A673 (cell line): ENCODE measurements around the gene ALPK3. TPM values are rescaled to one million over a fixed set of nuclear protein-coding genes. Genes with fewer than 3 reads are reported as not detected.

ENCODE experiments used
- BruUV-seq: library from RNA; stranded (reverse); fragments of 400-500 nt; replicated peaks from 2 replicates; lab custom pipeline; 2021; lab: Mats Ljungman, UMichigan
- CTCF ChIA-PET: fragments of 300-600 bp; sonication (Branson Sonifier 250); formaldehyde crosslinking; loops from one replicate; lab custom pipeline; 2022; ENCODE audit warnings: antibody characterized with exemption; lab: Charles Lee
- POLR2A ChIA-PET: fragments of 300-600 bp; sonication (Branson Sonifier 250); formaldehyde crosslinking; loops from one replicate; lab custom pipeline; 2022; ENCODE audit warnings: antibody characterized with exemption; ENCODE audit not compliant: low non-redundant PET; lab: Charles Lee
- DNase-seq: peaks from one replicate; pipeline ENCODE4 v3.0.0-alpha.2; 2015; ENCODE audit warnings: low spot score
- H3K27ac ChIP-seq: fragments of 200-600 bp; sonication (generic); 2 replicates; pipeline ENCODE4 v1.5.1; 2016; ENCODE audit warnings: mixed run types, low read depth, mild to moderate bottlenecking, mixed read lengths, antibody characterized with exemption, low read length; ENCODE audit not compliant: poor library complexity, severe bottlenecking
- H3K27me3 ChIP-seq: fragments of 200-600 bp; sonication (generic); replicated peaks from 2 replicates; pipeline ENCODE4 v1.6.1; 2017; ENCODE audit warnings: mixed run types, low read depth, mild to moderate bottlenecking, mixed read lengths, antibody characterized with exemption, low read length; ENCODE audit not compliant: insufficient read depth, poor library complexity
- H3K36me3 ChIP-seq: fragments of 200-600 bp; sonication (generic); 2 replicates; pipeline ENCODE4 v1.6.1; 2016; ENCODE audit warnings: mixed run types, mild to moderate bottlenecking, mixed read lengths, antibody characterized with exemption, low read length; ENCODE audit not compliant: insufficient read depth, poor library complexity, severe bottlenecking
- H3K4me1 ChIP-seq: fragments of 200-600 bp; sonication (generic); 2 replicates; pipeline ENCODE4 v1.6.1; 2017; ENCODE audit warnings: mixed run types, mild to moderate bottlenecking, mixed read lengths, antibody characterized with exemption, low read length; ENCODE audit not compliant: insufficient read depth, poor library complexity, severe bottlenecking
- H3K4me3 ChIP-seq: fragments of 200-600 bp; sonication (generic); 2 replicates; pipeline ENCODE4 v1.5.1; 2016; ENCODE audit warnings: low read depth, mixed run types, mild to moderate bottlenecking, mixed read lengths, low read length; ENCODE audit not compliant: poor library complexity, severe bottlenecking
- H3K9me3 ChIP-seq: fragments of 200-600 bp; sonication (generic); 2 replicates; pipeline ENCODE4 v1.6.1; 2016; ENCODE audit warnings: mixed run types, low read depth, mild to moderate bottlenecking, mixed read lengths, antibody characterized with exemption, low read length; ENCODE audit not compliant: poor library complexity, severe bottlenecking
- EZH2 ChIP-seq: fragments of 200-600 bp; sonication (generic); IDR thresholded peaks from 2 replicates; pipeline ENCODE4 v1.6.1; 2017; ENCODE audit warnings: borderline replicate concordance, low read depth, mild to moderate bottlenecking, mixed read lengths, antibody characterized with exemption, low read length; ENCODE audit not compliant: poor library complexity, severe bottlenecking
- intact Hi-C: fragments of 100-400 bp; cut with micrococcal nuclease; formaldehyde crosslinking; loops from one replicate; pipeline ENCODE4 v1.10.0; 2022; ENCODE audit not compliant: unreplicated experiment
- total RNA-seq: library from RNA; stranded (reverse); gene quantifications from 2 replicates; pipeline ENCODE4 v1.2.3, GENCODE V29; 2021
- TF ChIP-seq, protein P1 (sequence below): fragments of 300-800, 200-600 bp; sonication (generic); conservative IDR thresholded peaks from 2 replicates; pipeline ENCODE4 v1.5.1; 2017; ENCODE audit warnings: low read depth, mild to moderate bottlenecking, antibody characterized with exemption, low read length, moderate library complexity, mixed read lengths

ALPK3 gene
- total RNA-seq, 1 experiment from 2014 or later: 0.67 TPM

DNA sequence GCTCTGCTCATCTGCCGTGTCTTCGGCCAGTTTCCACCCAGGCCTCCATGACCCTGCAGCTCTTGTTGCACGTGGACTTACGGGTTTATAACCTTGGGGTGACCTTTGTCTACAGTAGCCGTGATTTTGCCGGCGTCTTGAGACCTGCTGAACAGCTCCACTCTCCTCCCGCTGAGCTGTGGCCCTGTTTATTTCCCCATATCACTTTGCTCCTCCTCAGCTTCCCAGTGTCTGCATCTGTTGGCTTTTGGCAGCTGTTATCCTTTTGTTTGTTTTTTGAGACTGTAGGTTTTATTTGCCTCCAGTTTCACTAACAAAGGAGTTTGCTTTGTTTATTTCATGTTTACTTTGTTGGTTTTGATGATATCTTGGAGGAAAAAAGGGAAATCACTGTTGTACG, 38.0 kb downstream of the ALPK3 start:
- H3K36me3 ChIP-seq: no peaks in the 10 kb centered on the region
- no TSS peak for BruUV-seq
- no peak for DNase-seq
- H3K27ac ChIP-seq: no peak overlapping the region
- H3K9me3 ChIP-seq: no peaks in the 10 kb centered on the region
- intact Hi-C loops: no loop called here
- H3K4me3 ChIP-seq: no peak overlapping the region
- no peak for TF ChIP-seq EZH2
- TF ChIP-seq, protein P1, sequence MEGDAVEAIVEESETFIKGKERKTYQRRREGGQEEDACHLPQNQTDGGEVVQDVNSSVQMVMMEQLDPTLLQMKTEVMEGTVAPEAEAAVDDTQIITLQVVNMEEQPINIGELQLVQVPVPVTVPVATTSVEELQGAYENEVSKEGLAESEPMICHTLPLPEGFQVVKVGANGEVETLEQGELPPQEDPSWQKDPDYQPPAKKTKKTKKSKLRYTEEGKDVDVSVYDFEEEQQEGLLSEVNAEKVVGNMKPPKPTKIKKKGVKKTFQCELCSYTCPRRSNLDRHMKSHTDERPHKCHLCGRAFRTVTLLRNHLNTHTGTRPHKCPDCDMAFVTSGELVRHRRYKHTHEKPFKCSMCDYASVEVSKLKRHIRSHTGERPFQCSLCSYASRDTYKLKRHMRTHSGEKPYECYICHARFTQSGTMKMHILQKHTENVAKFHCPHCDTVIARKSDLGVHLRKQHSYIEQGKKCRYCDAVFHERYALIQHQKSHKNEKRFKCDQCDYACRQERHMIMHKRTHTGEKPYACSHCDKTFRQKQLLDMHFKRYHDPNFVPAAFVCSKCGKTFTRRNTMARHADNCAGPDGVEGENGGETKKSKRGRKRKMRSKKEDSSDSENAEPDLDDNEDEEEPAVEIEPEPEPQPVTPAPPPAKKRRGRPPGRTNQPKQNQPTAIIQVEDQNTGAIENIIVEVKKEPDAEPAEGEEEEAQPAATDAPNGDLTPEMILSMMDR: no peak
- ChIA-PET CTCF (no interaction called here), POLR2A (no interaction called here)
- H3K4me1 ChIP-seq: no peaks in the 10 kb centered on the region
- H3K27me3 ChIP-seq: no peaks in the 10 kb centered on the region

DNA sequence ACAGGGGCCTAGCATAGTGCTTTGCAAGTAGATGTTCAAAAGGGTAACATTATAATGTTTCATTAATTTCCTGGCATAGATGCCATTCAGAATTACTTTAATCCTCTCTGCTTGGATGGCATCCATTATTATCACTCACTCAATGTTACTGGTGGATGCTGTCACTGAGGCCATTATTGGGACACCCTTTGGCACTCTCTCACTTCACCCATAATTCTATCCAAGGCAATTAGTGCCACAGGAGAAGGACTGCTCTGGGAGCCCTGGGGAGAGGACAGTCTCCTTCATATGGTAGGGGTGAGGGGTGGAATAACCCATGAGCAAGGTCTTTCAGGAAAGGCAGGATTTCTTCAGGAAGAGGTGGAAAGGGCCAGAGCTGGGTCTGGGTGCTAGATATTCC, 38.6 kb downstream of the ALPK3 start:
- POLR2A ChIA-PET: no interaction called here

DNA sequence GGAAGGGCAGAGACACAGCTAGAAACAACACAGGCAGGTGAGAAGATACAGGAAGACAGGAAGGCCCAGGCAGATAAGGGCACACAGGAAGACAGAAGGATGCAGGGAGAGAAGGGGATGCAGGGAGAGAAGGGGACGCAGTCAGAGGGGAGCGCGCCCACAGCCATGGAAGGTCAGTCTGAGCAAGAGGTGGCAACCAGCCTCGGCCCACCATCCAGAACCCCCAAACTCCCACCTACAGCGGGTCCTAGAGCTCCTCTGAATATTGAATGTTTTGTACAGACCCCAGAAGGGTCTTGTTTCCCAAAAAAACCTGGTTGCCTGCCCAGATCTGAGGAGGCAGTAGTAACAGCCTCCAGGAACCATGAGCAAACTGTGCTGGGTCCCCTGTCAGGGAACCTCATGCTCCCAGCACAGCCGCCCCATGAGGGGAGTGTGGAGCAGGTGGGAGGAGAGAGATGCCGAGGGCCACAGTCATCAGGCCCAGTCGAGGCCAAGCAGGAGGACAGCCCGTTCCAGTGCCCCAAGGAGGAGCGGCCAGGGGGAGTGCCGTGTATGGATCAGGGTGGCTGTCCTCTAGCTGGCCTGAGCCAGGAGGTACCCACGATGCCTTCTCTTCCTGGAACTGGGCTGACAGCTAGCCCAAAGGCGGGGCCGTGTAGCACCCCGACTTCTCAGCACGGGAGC, 39.7 kb downstream of the ALPK3 start:
- Histone ChIP-seq H3K4me1 (no peaks in the 10 kb centered on the region), H3K4me3 (no peak overlapping the region), H3K27ac (no peak overlapping the region), H3K9me3 (no peaks in the 10 kb centered on the region), H3K27me3 (no peaks in the 10 kb centered on the region), H3K36me3 (no peaks in the 10 kb centered on the region)
- BruUV-seq: no TSS peak
- intact Hi-C loops: no loop called here
- TF ChIP-seq EZH2: no peak
- TF ChIP-seq, protein P1: no peak
- DNase-seq: no peak
- POLR2A ChIA-PET: no interaction called here
- CTCF ChIA-PET: no interaction called here

More for the DNA sequence above, 38.6 kb downstream of the ALPK3 start:
- CTCF ChIA-PET: no interaction called here
- intact Hi-C loops: no loop called here
- TF ChIP-seq, protein P1: no peak
- TF ChIP-seq EZH2: no peak
- Histone ChIP-seq H3K4me1 (no peaks in the 10 kb centered on the region), H3K36me3 (no peaks in the 10 kb centered on the region), H3K27me3 (no peaks in the 10 kb centered on the region), H3K4me3 (no peak overlapping the region), H3K27ac (no peak overlapping the region), H3K9me3 (no peaks in the 10 kb centered on the region)
- no peak for DNase-seq
- no TSS peak for BruUV-seq
